Colonic mucosa (tissue), 4 donors: ENCODE measurements around the gene UMPS. TPM values are rescaled to one million over a fixed set of nuclear protein-coding genes. Genes with fewer than 3 reads are reported as not detected.

ENCODE experiments used
- DNase-seq: peaks from one replicate; pipeline ENCODE4 v3.0.0-alpha.2; 2020
- H3K27ac ChIP-seq: fragments of 200-600 bp; one replicate; pipeline ENCODE4 v1.8.0; 2021
- H3K27me3 ChIP-seq: fragments of 200-600 bp; one replicate; pipeline ENCODE4 v1.8.0; 2021
- H3K36me3 ChIP-seq: fragments of 200-600 bp; one replicate; pipeline ENCODE4 v1.8.0; 2021
- H3K4me1 ChIP-seq: fragments of 200-600 bp; one replicate; pipeline ENCODE4 v1.8.0; 2021; ENCODE audit warnings: mild to moderate bottlenecking
- H3K4me3 ChIP-seq: fragments of 200-600 bp; one replicate; pipeline ENCODE4 v1.8.0; 2021
- H3K9ac ChIP-seq, 2 donors: one replicate each; pipeline ENCODE4 v1.7.0; 2013; ENCODE audit warnings: control low read depth in 2 of 2, low read depth in 2 of 2, low read length in 2 of 2
- H3K9me3 ChIP-seq: fragments of 200-600 bp; one replicate; pipeline ENCODE4 v1.8.0; 2021
- CTCF ChIP-seq: fragments of 200-600 bp; IDR thresholded peaks from one replicate; pipeline ENCODE4 v1.8.0; 2022; ENCODE audit warnings: antibody characterized with exemption, mild to moderate bottlenecking
- intact Hi-C: fragments of 100-400 bp; cut with DNase I; formaldehyde crosslinking; loops from one replicate; pipeline ENCODE4 v1.14.1; 2022
- total RNA-seq, 2 donors: library from RNA; stranded (reverse); fragmentation: NEBNext Ultra II Directional in 1 of 2; extraction: Animal tissue kit (Norgen Biotek cat#: 25700) in 1 of 2; gene quantifications; one replicate each; pipeline ENCODE4 v1.2.1, GENCODE V29; 2021
- donor health status: healthy.
- donor health status: DM: no; HTN: no; CAD: no.
- donor health status: DM: no; HTN: no; CAD: no.

Gene UMPS
- total RNA-seq, 2 donors from 2014 or later = 23.4 to 37.7 TPM

GRCh38 chr3:124761250-124761796, 31.1 kb downstream of the UMPS start:
- peak; percentile 91 for TF ChIP-seq CTCF
- Histone ChIP-seq H3K36me3 (no peaks in the 10 kb centered on the region), H3K27ac (no peak overlapping the region), H3K9me3 (no peaks in the 10 kb centered on the region), H3K27me3 (no peaks in the 10 kb centered on the region), H3K4me1 (no peaks in the 10 kb centered on the region), H3K4me3 (no peak overlapping the region), H3K9ac (no peak overlapping the region)
- DNase-seq = peak; percentile 89
- intact Hi-C loops = loop anchor here (1.0 kb wide), 1 partner anchor 140 kb away; no protein-coding TSS in a partner anchor

GRCh38 chr3:124761935-124762660, 31.8 kb downstream of the UMPS start:
- H3K27me3 ChIP-seq = no peaks in the 10 kb centered on the region
- H3K4me1 ChIP-seq = no peaks in the 10 kb centered on the region
- no peaks in the 10 kb centered on the region for H3K36me3 ChIP-seq
- TF ChIP-seq CTCF = no peak
- no peaks in the 10 kb centered on the region for H3K9me3 ChIP-seq
- no peak for DNase-seq
- no peak overlapping the region for H3K27ac ChIP-seq
- intact Hi-C loops = loop anchor here (1.0 kb wide), 1 partner anchor 139 kb away; no protein-coding TSS in a partner anchor
- H3K9ac ChIP-seq = peak overlapping the region in 1 of 2 donors; percentile 14
- H3K4me3 ChIP-seq = no peak overlapping the region

DNA sequence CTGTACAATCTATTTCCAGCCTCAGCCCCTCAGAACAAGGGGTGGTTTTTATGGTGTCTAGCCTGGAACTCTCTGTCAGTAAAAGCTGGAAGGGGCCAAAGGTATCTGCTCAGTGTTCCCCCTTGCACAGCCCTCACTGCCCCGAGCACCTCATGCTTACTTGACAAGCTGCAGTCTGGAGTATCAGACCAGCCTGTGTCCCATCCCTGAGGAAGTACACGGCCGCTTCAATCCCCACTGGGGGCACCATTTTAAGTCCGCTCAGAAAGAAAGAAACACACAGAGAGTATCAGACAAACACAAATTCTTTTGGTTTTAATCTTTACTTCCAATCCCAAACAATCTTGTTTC, 32.4 kb downstream of the UMPS start:
- Histone ChIP-seq H3K4me3 (no peak overlapping the region), H3K4me1 (no peaks in the 10 kb centered on the region), H3K9ac (no peak overlapping the region), H3K27me3 (no peaks in the 10 kb centered on the region), H3K9me3 (no peaks in the 10 kb centered on the region), H3K36me3 (no peaks in the 10 kb centered on the region), H3K27ac (no peak overlapping the region)
- no peak for TF ChIP-seq CTCF
- intact Hi-C loops = no loop called here
- no peak for DNase-seq

GRCh38 chr3:124763206-124763605, 33.0 kb downstream of the UMPS start:
- Histone ChIP-seq H3K36me3 (peaks cover 1% of the 10 kb centered on the region), H3K4me1 (no peaks in the 10 kb centered on the region), H3K27ac (no peak overlapping the region), H3K4me3 (no peak overlapping the region), H3K27me3 (no peaks in the 10 kb centered on the region), H3K9me3 (no peaks in the 10 kb centered on the region), H3K9ac (no peak overlapping the region)
- no peak for TF ChIP-seq CTCF
- intact Hi-C loops = no loop called here
- DNase-seq = no peak

DNA sequence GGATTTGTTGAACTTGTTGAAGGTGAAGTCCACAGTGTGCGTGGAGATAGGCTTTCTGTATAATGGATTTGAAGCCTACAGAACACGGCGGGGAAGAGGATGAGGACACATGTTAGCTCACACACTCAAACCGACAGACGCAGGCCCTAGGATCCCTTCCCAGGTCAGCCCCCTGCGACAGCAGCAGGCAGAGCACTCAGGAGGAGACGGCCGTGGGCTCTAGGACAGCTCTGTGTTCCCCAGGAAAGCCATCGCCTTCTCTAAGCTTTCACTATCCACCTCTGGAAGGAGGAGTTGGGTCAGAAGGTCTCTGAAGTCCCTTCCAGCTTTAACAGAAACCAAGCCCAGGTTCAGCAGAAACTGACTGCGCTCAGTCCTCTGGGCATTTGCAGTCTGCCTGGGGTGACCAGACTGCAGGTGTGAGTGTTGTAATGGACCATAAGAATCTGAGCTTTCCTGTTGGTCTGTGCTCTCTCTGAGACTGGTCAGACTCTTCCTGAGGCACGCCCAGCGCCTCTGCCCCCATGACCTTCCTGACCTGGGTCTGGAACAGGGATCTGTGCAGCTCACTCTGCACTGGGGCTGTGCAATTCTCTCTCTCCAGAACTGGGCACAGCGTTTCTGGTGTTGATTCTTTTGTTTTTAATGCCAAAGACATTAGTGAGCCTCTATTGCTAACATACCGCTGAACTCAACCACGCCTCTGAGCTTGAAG, 33.5 kb downstream of the UMPS start:
- no peak for TF ChIP-seq CTCF
- intact Hi-C loops = no loop called here
- no peak for DNase-seq
- H3K4me1 ChIP-seq = no peaks in the 10 kb centered on the region
- no peaks in the 10 kb centered on the region for H3K9me3 ChIP-seq
- H3K36me3 ChIP-seq = peaks cover 4% of the 10 kb centered on the region
- H3K9ac ChIP-seq = no peak overlapping the region
- H3K27me3 ChIP-seq = no peaks in the 10 kb centered on the region
- no peak overlapping the region for H3K27ac ChIP-seq
- no peak overlapping the region for H3K4me3 ChIP-seq
